HEK293 (cell line): ENCODE measurements around the gene TMEM14A.
A peak's percentile ranks its signal among the peaks of the same experiment; 100 is the strongest.

Experiments
- EGR2 ChIP-seq: fragments of 450-650 bp; formaldehyde crosslinking; IDR thresholded peaks from 2 replicates; pipeline ENCODE4 v1.5.1; 2016; ENCODE audit warnings: low read depth, missing biosample characterization, missing genetic modification characterization
- GLIS1 ChIP-seq: fragments of 450-650 bp; formaldehyde crosslinking; IDR thresholded peaks from 2 replicates; pipeline ENCODE4 v1.5.1; 2016; ENCODE audit warnings: missing biosample characterization, missing genetic modification characterization
- KLF10 ChIP-seq: fragments of 450-650 bp; IDR thresholded peaks from 2 replicates; pipeline ENCODE4 v1.5.1; 2018; ENCODE audit warnings: missing biosample characterization, mild to moderate bottlenecking, missing genetic modification characterization
- MYNN ChIP-seq: fragments of 450-650 bp; formaldehyde crosslinking; IDR thresholded peaks from 2 replicates; pipeline ENCODE4 v1.5.1; 2016; ENCODE audit warnings: missing biosample characterization, missing genetic modification characterization, borderline replicate concordance
- REPIN1 ChIP-seq: fragments of 450-650 bp; formaldehyde crosslinking; IDR thresholded peaks from 2 replicates; pipeline ENCODE4 v1.5.1; 2017; ENCODE audit warnings: missing biosample characterization, missing genetic modification characterization, low read depth
- ZBTB17 ChIP-seq: fragments of 450-650 bp; formaldehyde crosslinking; IDR thresholded peaks from 2 replicates; pipeline ENCODE4 v1.5.1; 2016; ENCODE audit warnings: missing biosample characterization, missing genetic modification characterization
- ZFHX2 ChIP-seq: fragments of 450-650 bp; formaldehyde crosslinking; conservative IDR thresholded peaks from 2 replicates; pipeline ENCODE4 v1.5.1; 2016; ENCODE audit warnings: missing biosample characterization, missing genetic modification characterization
- ZFP37 ChIP-seq: fragments of 450-650 bp; formaldehyde crosslinking; IDR thresholded peaks from 2 replicates; pipeline ENCODE4 v1.5.1; 2016; ENCODE audit warnings: missing biosample characterization, missing genetic modification characterization
- ZNF10 ChIP-seq: fragments of 450-650 bp; formaldehyde crosslinking; IDR thresholded peaks from 2 replicates; pipeline ENCODE4 v1.5.1; 2017; ENCODE audit warnings: missing biosample characterization, missing genetic modification characterization
- ZNF16 ChIP-seq: fragments of 450-650 bp; formaldehyde crosslinking; IDR thresholded peaks from 2 replicates; pipeline ENCODE4 v1.5.1; 2016; ENCODE audit warnings: low read depth, missing biosample characterization, missing genetic modification characterization
- ZNF211 ChIP-seq: fragments of 450-650 bp; formaldehyde crosslinking; IDR thresholded peaks from 2 replicates; pipeline ENCODE4 v1.5.1; 2016; ENCODE audit warnings: low read depth, missing biosample characterization, missing genetic modification characterization
- ZNF292 ChIP-seq: fragments of 450-650 bp; formaldehyde crosslinking; IDR thresholded peaks from 2 replicates; pipeline ENCODE4 v1.5.1; 2016; ENCODE audit warnings: low read depth, missing biosample characterization, missing genetic modification characterization, borderline replicate concordance
- ZNF324 ChIP-seq: fragments of 450-650 bp; formaldehyde crosslinking; IDR thresholded peaks from 2 replicates; pipeline ENCODE4 v1.5.1; 2016; ENCODE audit warnings: missing biosample characterization, missing genetic modification characterization
- ZNF416 ChIP-seq: fragments of 450-650 bp; formaldehyde crosslinking; IDR thresholded peaks from 2 replicates; pipeline ENCODE4 v1.5.1; 2016; ENCODE audit warnings: missing biosample characterization, missing genetic modification characterization
- ZNF433 ChIP-seq: fragments of 450-650 bp; formaldehyde crosslinking; IDR thresholded peaks from 2 replicates; pipeline ENCODE4 v1.5.1; 2016; ENCODE audit warnings: missing biosample characterization, missing genetic modification characterization, low read depth
- ZNF544 ChIP-seq: fragments of 450-650 bp; formaldehyde crosslinking; IDR thresholded peaks from 2 replicates; pipeline ENCODE4 v1.5.0; 2017; ENCODE audit warnings: missing biosample characterization, missing genetic modification characterization
- ZNF571 ChIP-seq: fragments of 450-650 bp; formaldehyde crosslinking; IDR thresholded peaks from 2 replicates; pipeline ENCODE4 v1.5.0; 2017; ENCODE audit warnings: missing biosample characterization, missing genetic modification characterization
- ZNF610 ChIP-seq: fragments of 450-650 bp; formaldehyde crosslinking; IDR thresholded peaks from 2 replicates; pipeline ENCODE4 v1.5.1; 2016; ENCODE audit warnings: missing biosample characterization, missing genetic modification characterization, borderline replicate concordance
- ZNF623 ChIP-seq: fragments of 450-650 bp; formaldehyde crosslinking; IDR thresholded peaks from 2 replicates; pipeline ENCODE4 v1.5.1; 2016; ENCODE audit warnings: missing biosample characterization, missing genetic modification characterization
- ZNF658 ChIP-seq: fragments of 450-650 bp; formaldehyde crosslinking; IDR thresholded peaks from 2 replicates; pipeline ENCODE4; 2016; ENCODE audit warnings: missing biosample characterization, missing genetic modification characterization
- ZNF664 ChIP-seq: fragments of 450-650 bp; formaldehyde crosslinking; IDR thresholded peaks from 2 replicates; pipeline ENCODE4 v1.5.1; 2016; ENCODE audit warnings: missing biosample characterization, missing genetic modification characterization
- ZNF777 ChIP-seq: fragments of 450-650 bp; formaldehyde crosslinking; IDR thresholded peaks from 2 replicates; pipeline ENCODE4 v1.5.1; 2017; ENCODE audit warnings: missing biosample characterization, missing genetic modification characterization, borderline replicate concordance
- ZNF791 ChIP-seq: fragments of 450-650 bp; formaldehyde crosslinking; IDR thresholded peaks from 2 replicates; pipeline ENCODE4 v1.5.1; 2016; ENCODE audit warnings: missing biosample characterization, missing genetic modification characterization
- ZSCAN23 ChIP-seq: fragments of 450-650 bp; formaldehyde crosslinking; IDR thresholded peaks from 2 replicates; pipeline ENCODE4 v1.5.1; 2016; ENCODE audit warnings: missing biosample characterization, missing genetic modification characterization
- TF ChIP-seq, protein P1 (sequence below): fragments of 450-650 bp; formaldehyde crosslinking; IDR thresholded peaks from 2 replicates; pipeline ENCODE4 v1.5.1; 2016; ENCODE audit warnings: missing biosample characterization, missing genetic modification characterization
- TF ChIP-seq, protein P2 (sequence below): fragments of 450-650 bp; formaldehyde crosslinking; IDR thresholded peaks from 2 replicates; pipeline ENCODE4 v1.5.1; 2016; ENCODE audit warnings: missing biosample characterization, missing genetic modification characterization
- TF ChIP-seq, protein P3 (sequence below): fragments of 450-650 bp; formaldehyde crosslinking; IDR thresholded peaks from 2 replicates; pipeline ENCODE4 v1.5.1; 2016; ENCODE audit warnings: missing biosample characterization, missing genetic modification characterization
- TF ChIP-seq, protein P4 (sequence below): fragments of 450-650 bp; formaldehyde crosslinking; IDR thresholded peaks from 2 replicates; pipeline ENCODE4 v1.5.1; 2016; ENCODE audit warnings: missing biosample characterization, missing genetic modification characterization, borderline replicate concordance
- TF ChIP-seq, protein P5 (sequence below): fragments of 450-650 bp; formaldehyde crosslinking; IDR thresholded peaks from 2 replicates; pipeline ENCODE4 v1.5.1; 2016; ENCODE audit warnings: missing biosample characterization, missing genetic modification characterization
- TF ChIP-seq, protein P6 (sequence below): fragments of 450-650 bp; formaldehyde crosslinking; optimal IDR thresholded peaks from 2 replicates; pipeline ENCODE3; 2016; ENCODE audit warnings: missing biosample characterization, mild to moderate bottlenecking, missing genetic modification characterization

TMEM14A gene

DNA sequence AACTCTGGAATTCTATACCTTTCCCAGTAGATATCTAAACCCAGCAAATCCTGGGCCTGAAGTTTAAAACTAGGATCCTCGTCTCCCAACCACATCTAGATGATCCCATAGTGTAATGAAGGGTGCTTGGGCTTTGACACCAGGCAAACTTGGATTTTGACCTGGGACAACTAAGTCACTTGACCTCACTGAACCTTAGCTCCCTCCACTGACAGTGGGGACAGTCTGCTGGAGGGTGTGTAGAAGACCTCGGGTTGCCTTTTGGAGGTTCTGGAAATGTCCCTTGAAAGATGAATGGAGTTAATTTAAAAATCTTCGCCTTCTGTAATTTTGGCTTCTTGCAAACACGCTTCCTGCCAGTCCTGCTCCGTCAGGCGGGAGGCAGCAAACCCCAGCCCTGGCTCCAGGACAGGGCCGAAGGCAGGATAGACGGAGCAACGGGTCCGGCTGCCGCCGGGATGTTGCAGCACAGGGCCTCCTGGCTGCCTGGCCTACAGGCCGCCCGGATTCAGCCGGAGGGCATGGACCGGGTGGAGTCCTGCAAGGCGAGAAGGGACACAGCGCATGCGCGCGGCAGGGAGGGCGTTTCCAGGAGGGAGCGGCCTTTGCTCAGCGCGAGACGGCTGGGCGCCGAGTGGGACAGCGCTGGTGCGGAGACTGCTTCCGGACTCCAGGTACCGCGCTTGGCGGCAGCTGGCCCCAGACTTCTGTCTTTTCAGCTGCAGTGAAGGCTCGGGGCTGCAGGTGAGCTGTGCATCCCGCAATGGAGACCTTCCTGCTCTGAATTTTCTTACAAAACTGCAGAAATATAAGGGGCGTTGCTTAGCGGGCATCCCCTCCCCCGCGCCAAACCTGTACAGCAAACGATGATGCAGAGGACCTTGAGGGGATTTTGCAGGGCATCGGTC, at the start of gene TMEM14A (continued):
- TF ChIP-seq, protein P1, sequence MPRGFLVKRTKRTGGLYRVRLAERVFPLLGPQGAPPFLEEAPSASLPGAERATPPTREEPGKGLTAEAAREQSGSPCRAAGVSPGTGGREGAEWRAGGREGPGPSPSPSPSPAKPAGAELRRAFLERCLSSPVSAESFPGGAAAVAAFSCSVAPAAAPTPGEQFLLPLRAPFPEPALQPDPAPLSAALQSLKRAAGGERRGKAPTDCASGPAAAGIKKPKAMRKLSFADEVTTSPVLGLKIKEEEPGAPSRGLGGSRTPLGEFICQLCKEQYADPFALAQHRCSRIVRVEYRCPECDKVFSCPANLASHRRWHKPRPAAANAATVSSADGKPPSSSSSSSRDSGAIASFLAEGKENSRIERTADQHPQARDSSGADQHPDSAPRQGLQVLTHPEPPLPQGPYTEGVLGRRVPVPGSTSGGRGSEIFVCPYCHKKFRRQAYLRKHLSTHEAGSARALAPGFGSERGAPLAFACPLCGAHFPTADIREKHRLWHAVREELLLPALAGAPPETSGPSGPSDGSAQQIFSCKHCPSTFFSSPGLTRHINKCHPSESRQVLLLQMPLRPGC (tag by site-specific recombination): no peak
- no peak for TF ChIP-seq ZFHX2 (tag by site-specific recombination)
- TF ChIP-seq ZBTB17 (tag by site-specific recombination): peak; percentile 76
- peak; percentile 17; the same call in 1 of the 2 replicates for TF ChIP-seq GLIS1 (tag by site-specific recombination)
- no peak for TF ChIP-seq ZNF211
- TF ChIP-seq, protein P2, sequence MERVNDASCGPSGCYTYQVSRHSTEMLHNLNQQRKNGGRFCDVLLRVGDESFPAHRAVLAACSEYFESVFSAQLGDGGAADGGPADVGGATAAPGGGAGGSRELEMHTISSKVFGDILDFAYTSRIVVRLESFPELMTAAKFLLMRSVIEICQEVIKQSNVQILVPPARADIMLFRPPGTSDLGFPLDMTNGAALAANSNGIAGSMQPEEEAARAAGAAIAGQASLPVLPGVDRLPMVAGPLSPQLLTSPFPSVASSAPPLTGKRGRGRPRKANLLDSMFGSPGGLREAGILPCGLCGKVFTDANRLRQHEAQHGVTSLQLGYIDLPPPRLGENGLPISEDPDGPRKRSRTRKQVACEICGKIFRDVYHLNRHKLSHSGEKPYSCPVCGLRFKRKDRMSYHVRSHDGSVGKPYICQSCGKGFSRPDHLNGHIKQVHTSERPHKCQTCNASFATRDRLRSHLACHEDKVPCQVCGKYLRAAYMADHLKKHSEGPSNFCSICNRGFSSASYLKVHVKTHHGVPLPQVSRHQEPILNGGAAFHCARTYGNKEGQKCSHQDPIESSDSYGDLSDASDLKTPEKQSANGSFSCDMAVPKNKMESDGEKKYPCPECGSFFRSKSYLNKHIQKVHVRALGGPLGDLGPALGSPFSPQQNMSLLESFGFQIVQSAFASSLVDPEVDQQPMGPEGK (tag by site-specific recombination): peak; percentile 57; the same call in 1 of the 2 replicates
- peak; percentile 18; the same call in 1 of the 2 replicates for TF ChIP-seq ZFP37 (tag by site-specific recombination)
- no peak for TF ChIP-seq ZNF324
- TF ChIP-seq ZNF571 (tag by site-specific recombination): no peak
- TF ChIP-seq, protein P3, sequence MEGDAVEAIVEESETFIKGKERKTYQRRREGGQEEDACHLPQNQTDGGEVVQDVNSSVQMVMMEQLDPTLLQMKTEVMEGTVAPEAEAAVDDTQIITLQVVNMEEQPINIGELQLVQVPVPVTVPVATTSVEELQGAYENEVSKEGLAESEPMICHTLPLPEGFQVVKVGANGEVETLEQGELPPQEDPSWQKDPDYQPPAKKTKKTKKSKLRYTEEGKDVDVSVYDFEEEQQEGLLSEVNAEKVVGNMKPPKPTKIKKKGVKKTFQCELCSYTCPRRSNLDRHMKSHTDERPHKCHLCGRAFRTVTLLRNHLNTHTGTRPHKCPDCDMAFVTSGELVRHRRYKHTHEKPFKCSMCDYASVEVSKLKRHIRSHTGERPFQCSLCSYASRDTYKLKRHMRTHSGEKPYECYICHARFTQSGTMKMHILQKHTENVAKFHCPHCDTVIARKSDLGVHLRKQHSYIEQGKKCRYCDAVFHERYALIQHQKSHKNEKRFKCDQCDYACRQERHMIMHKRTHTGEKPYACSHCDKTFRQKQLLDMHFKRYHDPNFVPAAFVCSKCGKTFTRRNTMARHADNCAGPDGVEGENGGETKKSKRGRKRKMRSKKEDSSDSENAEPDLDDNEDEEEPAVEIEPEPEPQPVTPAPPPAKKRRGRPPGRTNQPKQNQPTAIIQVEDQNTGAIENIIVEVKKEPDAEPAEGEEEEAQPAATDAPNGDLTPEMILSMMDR (tag by site-specific recombination): no peak
- TF ChIP-seq MYNN (tag by site-specific recombination): no peak
- TF ChIP-seq ZNF777 (tag by site-specific recombination): no peak
- no peak for TF ChIP-seq ZNF16 (tag by site-specific recombination)
- TF ChIP-seq ZNF664: no peak
- peak; percentile 63; the same call in 1 of the 2 replicates for TF ChIP-seq KLF10 (tag by site-specific recombination)
- TF ChIP-seq, protein P4, sequence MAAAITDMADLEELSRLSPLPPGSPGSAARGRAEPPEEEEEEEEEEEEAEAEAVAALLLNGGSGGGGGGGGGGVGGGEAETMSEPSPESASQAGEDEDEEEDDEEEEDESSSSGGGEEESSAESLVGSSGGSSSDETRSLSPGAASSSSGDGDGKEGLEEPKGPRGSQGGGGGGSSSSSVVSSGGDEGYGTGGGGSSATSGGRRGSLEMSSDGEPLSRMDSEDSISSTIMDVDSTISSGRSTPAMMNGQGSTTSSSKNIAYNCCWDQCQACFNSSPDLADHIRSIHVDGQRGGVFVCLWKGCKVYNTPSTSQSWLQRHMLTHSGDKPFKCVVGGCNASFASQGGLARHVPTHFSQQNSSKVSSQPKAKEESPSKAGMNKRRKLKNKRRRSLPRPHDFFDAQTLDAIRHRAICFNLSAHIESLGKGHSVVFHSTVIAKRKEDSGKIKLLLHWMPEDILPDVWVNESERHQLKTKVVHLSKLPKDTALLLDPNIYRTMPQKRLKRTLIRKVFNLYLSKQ (tag by site-specific recombination): no peak
- no peak for TF ChIP-seq ZNF658 (tag by site-specific recombination)
- no peak for TF ChIP-seq ZSCAN23 (tag by site-specific recombination)
- no peak for TF ChIP-seq ZNF416 (tag by site-specific recombination)
- TF ChIP-seq REPIN1 (tag by site-specific recombination): peak; percentile 58; the same call in 1 of the 2 replicates
- no peak for TF ChIP-seq ZNF292
- peak; percentile 68; the same call in 1 of the 2 replicates for TF ChIP-seq ZNF610 (tag by site-specific recombination)
- TF ChIP-seq ZNF433 (tag by site-specific recombination): no peak
- no peak for TF ChIP-seq ZNF791 (tag by site-specific recombination)
- TF ChIP-seq ZNF544 (tag by site-specific recombination): no peak
- TF ChIP-seq EGR2 (tag by site-specific recombination): no peak
- TF ChIP-seq, protein P5, sequence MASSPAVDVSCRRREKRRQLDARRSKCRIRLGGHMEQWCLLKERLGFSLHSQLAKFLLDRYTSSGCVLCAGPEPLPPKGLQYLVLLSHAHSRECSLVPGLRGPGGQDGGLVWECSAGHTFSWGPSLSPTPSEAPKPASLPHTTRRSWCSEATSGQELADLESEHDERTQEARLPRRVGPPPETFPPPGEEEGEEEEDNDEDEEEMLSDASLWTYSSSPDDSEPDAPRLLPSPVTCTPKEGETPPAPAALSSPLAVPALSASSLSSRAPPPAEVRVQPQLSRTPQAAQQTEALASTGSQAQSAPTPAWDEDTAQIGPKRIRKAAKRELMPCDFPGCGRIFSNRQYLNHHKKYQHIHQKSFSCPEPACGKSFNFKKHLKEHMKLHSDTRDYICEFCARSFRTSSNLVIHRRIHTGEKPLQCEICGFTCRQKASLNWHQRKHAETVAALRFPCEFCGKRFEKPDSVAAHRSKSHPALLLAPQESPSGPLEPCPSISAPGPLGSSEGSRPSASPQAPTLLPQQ: peak; percentile 48; the same call in 1 of the 2 replicates
- TF ChIP-seq ZNF10 (tag by site-specific recombination): no peak
- TF ChIP-seq, protein P6, sequence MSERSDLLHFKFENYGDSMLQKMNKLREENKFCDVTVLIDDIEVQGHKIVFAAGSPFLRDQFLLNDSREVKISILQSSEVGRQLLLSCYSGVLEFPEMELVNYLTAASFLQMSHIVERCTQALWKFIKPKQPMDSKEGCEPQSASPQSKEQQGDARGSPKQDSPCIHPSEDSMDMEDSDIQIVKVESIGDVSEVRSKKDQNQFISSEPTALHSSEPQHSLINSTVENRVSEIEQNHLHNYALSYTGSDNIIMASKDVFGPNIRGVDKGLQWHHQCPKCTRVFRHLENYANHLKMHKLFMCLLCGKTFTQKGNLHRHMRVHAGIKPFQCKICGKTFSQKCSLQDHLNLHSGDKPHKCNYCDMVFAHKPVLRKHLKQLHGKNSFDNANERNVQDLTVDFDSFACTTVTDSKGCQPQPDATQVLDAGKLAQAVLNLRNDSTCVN: peak; percentile 63
- TF ChIP-seq ZNF623 (tag by site-specific recombination): no peak
